Activated CD8-positive, alpha-beta T cell treated with anti-CD3 and anti-CD28 coated beads for 36 hours (primary cell): ENCODE results near the gene FOXF2. TPM values are rescaled to one million over a fixed set of nuclear protein-coding genes. Genes with fewer than 3 reads are reported as not detected.

ENCODE experiments used
- ATAC-seq: fragments of 200-7000 bp; cut with Tn5 transposase; one replicate; pipeline ENCODE4 v1.10.0; 2021; ENCODE audit warnings: mild to moderate bottlenecking, moderate library complexity
- CTCF ChIA-PET: fragments of 350-600 bp; sonication (Branson Sonifier 250); formaldehyde crosslinking; loops from one replicate; lab custom pipeline; 2021; ENCODE audit warnings: antibody characterized with exemption; lab: Charles Lee
- POLR2A ChIA-PET: fragments of 350-600 bp; sonication (Branson Sonifier 250); formaldehyde crosslinking; loops from one replicate; lab custom pipeline; 2021; ENCODE audit warnings: antibody characterized with exemption; lab: Charles Lee
- DNase-seq: peaks from one replicate; pipeline ENCODE4 v3.0.0-alpha.2; 2020
- H3K27ac Mint-ChIP-seq: one replicate; pipeline ENCODE4 v1.8.0; 2021; ENCODE audit warnings: mild to moderate bottlenecking, mixed read lengths
- H3K27me3 Mint-ChIP-seq: one replicate; pipeline ENCODE4 v1.8.0; 2021; ENCODE audit warnings: mixed read lengths
- H3K36me3 Mint-ChIP-seq: one replicate; pipeline ENCODE4 v1.8.0; 2021; ENCODE audit warnings: low read depth, mixed read lengths
- H3K4me1 Mint-ChIP-seq: one replicate; pipeline ENCODE4 v1.8.0; 2021; ENCODE audit warnings: low read depth, mixed read lengths
- H3K4me3 Mint-ChIP-seq: one replicate; pipeline ENCODE4 v1.8.0; 2021; ENCODE audit warnings: mild to moderate bottlenecking, moderate library complexity, mixed read lengths
- H3K9me3 Mint-ChIP-seq: one replicate; pipeline ENCODE4 v1.8.0; 2021; ENCODE audit warnings: mixed read lengths
- CTCF ChIP-seq: fragments of 200-600 bp; IDR thresholded peaks from one replicate; pipeline ENCODE4 v1.8.0; 2022; ENCODE audit warnings: antibody characterized with exemption, mild to moderate bottlenecking
- intact Hi-C: fragments of 100-400 bp; cut with micrococcal nuclease; formaldehyde crosslinking; loops from one replicate; pipeline ENCODE4 v1.10.0; 2022
- total RNA-seq, 2 experiments: library from RNA; stranded (reverse); gene quantifications; one replicate each; pipeline ENCODE4 v1.2.3, GENCODE V29; 2021

The FOXF2 gene
- total RNA-seq, 2 experiments from 2014 or later = not detected

GRCh38 chr6:1426416-1426815 is 37.0 kb downstream of the FOXF2 start:
- TF ChIP-seq CTCF = no peak
- H3K27me3 Mint-ChIP-seq = peaks cover 12% of the 10 kb centered on the region
- H3K36me3 Mint-ChIP-seq = no peaks in the 10 kb centered on the region
- intact Hi-C loops = loop anchor here (5.0 kb wide), 1 partner anchor 449 kb away; no protein-coding TSS in a partner anchor
- peaks cover 3% of the 10 kb centered on the region for H3K4me1 Mint-ChIP-seq
- ChIA-PET POLR2A (no interaction called here), CTCF (interaction anchor here (1.5 kb wide), 1 partner anchor 10 kb away, joined by 8 read pairs; no protein-coding TSS in a partner anchor)
- DNase-seq = no peak
- no peaks in the 10 kb centered on the region for H3K9me3 Mint-ChIP-seq
- H3K27ac Mint-ChIP-seq = no peak overlapping the region
- no peak for ATAC-seq
- no peak overlapping the region for H3K4me3 Mint-ChIP-seq

DNA sequence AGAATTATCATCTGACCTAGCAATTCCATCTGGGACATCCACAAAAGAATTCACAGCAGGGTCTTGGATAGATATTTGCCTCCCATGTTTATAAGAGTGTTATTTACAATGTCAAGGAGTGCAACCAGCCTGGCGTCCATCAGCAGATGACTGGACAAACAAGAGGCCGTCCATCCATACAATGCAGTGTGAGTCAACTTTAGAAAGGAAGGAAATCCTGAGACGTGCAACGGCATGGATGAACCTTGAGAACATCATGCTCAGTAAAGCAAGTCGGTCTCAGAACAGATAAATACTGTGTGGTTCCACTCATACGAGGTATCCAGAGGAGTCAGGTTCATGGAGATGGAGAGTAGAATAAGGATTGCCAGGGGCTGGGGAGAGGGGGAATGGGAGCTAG is 46.4 kb downstream of the FOXF2 start:
- intact Hi-C loops = no loop called here
- no peak for TF ChIP-seq CTCF
- Mint-ChIP-seq H3K4me1 (no peaks in the 10 kb centered on the region), H3K9me3 (no peaks in the 10 kb centered on the region), H3K27me3 (peaks cover 40% of the 10 kb centered on the region), H3K36me3 (no peaks in the 10 kb centered on the region), H3K4me3 (no peak overlapping the region), H3K27ac (no peak overlapping the region)
- CTCF ChIA-PET = interaction anchor here (0.7 to 2.2 kb wide), 12 partner anchors 9 to 846 kb away, joined by 3 to 11 read pairs (median 6); no protein-coding TSS in a partner anchor
- no peak for DNase-seq
- ATAC-seq = no peak
- POLR2A ChIA-PET = no interaction called here

GRCh38 chr6:1436334-1437306 is 47.2 kb downstream of the FOXF2 start:
- Mint-ChIP-seq H3K4me3 (no peak overlapping the region), H3K4me1 (no peaks in the 10 kb centered on the region), H3K9me3 (no peaks in the 10 kb centered on the region), H3K27ac (no peak overlapping the region), H3K27me3 (peaks cover 39% of the 10 kb centered on the region), H3K36me3 (no peaks in the 10 kb centered on the region)
- TF ChIP-seq CTCF = peak; percentile 77
- ATAC-seq = peak; percentile 87
- DNase-seq = peak; percentile 61
- ChIA-PET POLR2A (interaction anchor here (1.3 kb wide), 1 partner anchor 14 kb away, joined by 3 read pairs; no protein-coding TSS in a partner anchor), CTCF (interaction anchor here (0.7 to 2.2 kb wide), 31 partner anchors 10 to 847 kb away, joined by 3 to 11 read pairs (median 4); no protein-coding TSS in a partner anchor)
- intact Hi-C loops = no loop called here

DNA sequence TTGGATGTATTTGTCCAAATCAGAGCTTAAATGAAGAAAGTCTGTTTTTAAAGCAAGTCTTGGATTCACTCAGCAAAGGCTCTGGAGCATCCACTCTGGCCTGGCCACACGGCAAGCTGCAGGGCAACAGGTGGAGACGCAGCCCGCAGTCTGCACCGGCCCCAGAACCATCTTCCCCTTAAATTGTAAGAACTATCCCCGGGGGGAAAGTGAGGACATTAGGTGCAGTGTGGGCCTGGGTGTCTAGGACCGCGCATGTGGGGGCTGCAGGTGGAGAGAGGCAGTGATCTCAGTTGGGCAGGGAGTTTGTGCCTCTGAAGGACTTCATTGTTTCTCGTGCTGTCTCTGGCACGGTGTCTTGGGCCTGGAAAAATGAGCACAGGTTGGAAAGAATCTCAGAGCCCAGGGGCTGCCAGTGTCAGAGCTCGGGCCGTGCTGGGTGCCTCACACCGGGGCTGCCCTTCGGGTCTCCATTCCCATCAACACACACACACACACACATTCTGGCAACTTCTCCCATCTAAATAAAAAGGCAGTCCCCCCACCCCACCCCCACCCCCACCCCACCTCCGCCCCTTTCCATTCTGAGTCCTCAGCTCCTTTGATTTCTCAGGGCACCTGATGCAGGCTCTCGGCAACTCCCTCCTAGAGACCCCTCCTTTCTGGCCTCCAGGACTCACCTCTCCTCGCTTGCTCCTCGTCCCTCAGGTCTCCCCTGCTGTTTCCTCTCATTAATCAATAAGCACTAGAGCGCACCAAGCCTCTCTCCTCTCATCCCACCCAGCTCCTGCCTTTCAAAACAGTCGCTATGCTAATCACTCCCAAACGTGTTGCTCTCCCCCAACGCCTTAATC is 48.4 kb downstream of the FOXF2 start:
- CTCF ChIA-PET = interaction anchor here (0.7 to 2.2 kb wide), 7 partner anchors 9 to 729 kb away, joined by 3 to 11 read pairs (median 5); no protein-coding TSS in a partner anchor
- ATAC-seq = no peak
- no peak for TF ChIP-seq CTCF
- no peak for DNase-seq
- intact Hi-C loops = no loop called here
- peaks cover 4% of the 10 kb centered on the region for H3K9me3 Mint-ChIP-seq
- H3K4me1 Mint-ChIP-seq = no peaks in the 10 kb centered on the region
- no peak overlapping the region for H3K4me3 Mint-ChIP-seq
- H3K27ac Mint-ChIP-seq = no peak overlapping the region
- POLR2A ChIA-PET = interaction anchor here (1.3 kb wide), 1 partner anchor 15 kb away, joined by 3 read pairs; no protein-coding TSS in a partner anchor
- H3K27me3 Mint-ChIP-seq = peaks cover 43% of the 10 kb centered on the region
- no peaks in the 10 kb centered on the region for H3K36me3 Mint-ChIP-seq
